Kidney capillary endothelial cell (primary cell): ENCODE measurements around the gene STAG3.
"Not testable (repeated sequence)": the region's sequence is repeated elsewhere in the genome, so short reads cannot be mapped to it uniquely, and the experiment has no call there.

Experiments used
- DNase-seq: peaks from one replicate; pipeline ENCODE4 v3.0.0-alpha.2; 2018; ENCODE audit warnings: low spot score

The STAG3 gene

GRCh38 chr7:100214356-100214755 is 36.6 kb downstream of the STAG3 start:
- DNase-seq, result not testable (repeated sequence)

GRCh38 chr7:100215895-100216294 is 38.2 kb downstream of the STAG3 start:
- DNase-seq, result no peak

- peak; percentile 49 for DNase-seq
Observed at GRCh38 chr7:100217934-100218333, 40.2 kb downstream of the STAG3 start.

GRCh38 chr7:100219271-100219737 is 41.6 kb downstream of the STAG3 start:
- no peak for DNase-seq

GRCh38 chr7:100219801-100220585 is 42.3 kb downstream of the STAG3 start, which contains the start of gene PVRIG:
TSS of gene PVRIG (plus strand) at chr7:100219949. CDS start at chr7:100219971, 22 bp downstream.
- DNase-seq, result not testable (repeated sequence)

GRCh38 chr7:100220586-100221230 is 43.0 kb downstream of the STAG3 start:
- no peak for DNase-seq

GRCh38 chr7:100221231-100221718 is 43.6 kb downstream of the STAG3 start:
- DNase-seq, result no peak

- no peak for DNase-seq
Observed at GRCh38 chr7:100221767-100222444, 44.2 kb downstream of the STAG3 start.

GRCh38 chr7:100222445-100223132 is 44.9 kb downstream of the STAG3 start:
- DNase-seq, result no peak

- DNase-seq, result not testable (repeated sequence)
Observed at GRCh38 chr7:100223376-100223927, 45.7 kb downstream of the STAG3 start.

GRCh38 chr7:100224891-100225290 is 47.2 kb downstream of the STAG3 start:
- DNase-seq, result not testable (repeated sequence)

- DNase-seq, result not testable (repeated sequence)
Observed at GRCh38 chr7:100234660-100235317, 57.1 kb downstream of the STAG3 start.

- not testable (repeated sequence) for DNase-seq
Observed at GRCh38 chr7:100239975-100240374, 62.3 kb downstream of the STAG3 start.

- not testable (repeated sequence) for DNase-seq
Observed at GRCh38 chr7:100243385-100243784, 65.7 kb downstream of the STAG3 start.

- DNase-seq, result not testable (repeated sequence)
Observed at GRCh38 chr7:100244988-100245605, 67.4 kb downstream of the STAG3 start.

- not testable (repeated sequence) for DNase-seq
Observed at GRCh38 chr7:100246121-100246864, 68.6 kb downstream of the STAG3 start.

GRCh38 chr7:100246865-100247137 is 69.1 kb downstream of the STAG3 start:
- not testable (repeated sequence) for DNase-seq

GRCh38 chr7:100247152-100247757 is 69.5 kb downstream of the STAG3 start:
- DNase-seq, result no peak

- no peak for DNase-seq
Observed at GRCh38 chr7:100248483-100248882, 70.8 kb downstream of the STAG3 start.

GRCh38 chr7:100257017-100257416 is 79.3 kb downstream of the STAG3 start:
- DNase-seq, result no peak
